Nephron progenitor cell (in vitro differentiated cells): ENCODE measurements around the gene MYBL2.

Source experiments
- DNase-seq: peaks from one replicate; pipeline ENCODE4 v3.0.0; 2021
- H3K27ac Mint-ChIP-seq: 2 replicates; pipeline ENCODE4 v1.8.0; 2021; ENCODE audit warnings: mild to moderate bottlenecking, moderate library complexity, mixed read lengths
- H3K27me3 Mint-ChIP-seq: 2 replicates; pipeline ENCODE4 v1.8.0; 2021; ENCODE audit warnings: mild to moderate bottlenecking, low read depth, mixed read lengths; ENCODE audit not compliant: poor library complexity
- H3K36me3 Mint-ChIP-seq: 2 replicates; pipeline ENCODE4 v1.8.0; 2021; ENCODE audit warnings: low read depth, mixed read lengths
- H3K4me1 Mint-ChIP-seq: 2 replicates; pipeline ENCODE4 v1.8.0; 2021; ENCODE audit warnings: mixed read lengths
- H3K4me3 Mint-ChIP-seq: 2 replicates; pipeline ENCODE4 v1.8.0; 2021; ENCODE audit warnings: mild to moderate bottlenecking, moderate library complexity, mixed read lengths
- H3K9me3 Mint-ChIP-seq: 2 replicates; pipeline ENCODE4 v1.8.0; 2021; ENCODE audit warnings: mild to moderate bottlenecking, moderate library complexity, mixed read lengths
- CTCF ChIP-seq: fragments of 200-600 bp; sonication (generic); IDR thresholded peaks from 2 replicates; pipeline ENCODE4 v1.5.0; 2021; ENCODE audit warnings: antibody characterized with exemption

Gene MYBL2

GRCh38 chr20:43665466-43666176, 1.3 kb upstream of the MYBL2 start:
- H3K27me3 Mint-ChIP-seq = peaks cover 14% of the 10 kb centered on the region
- no peaks in the 10 kb centered on the region for H3K9me3 Mint-ChIP-seq
- no peak for TF ChIP-seq CTCF
- peak overlapping the region; percentile 67 for H3K4me3 Mint-ChIP-seq
- no peak overlapping the region for H3K27ac Mint-ChIP-seq
- H3K36me3 Mint-ChIP-seq = no peaks in the 10 kb centered on the region
- no peak for DNase-seq
- H3K4me1 Mint-ChIP-seq = peaks cover 26% of the 10 kb centered on the region

DNA sequence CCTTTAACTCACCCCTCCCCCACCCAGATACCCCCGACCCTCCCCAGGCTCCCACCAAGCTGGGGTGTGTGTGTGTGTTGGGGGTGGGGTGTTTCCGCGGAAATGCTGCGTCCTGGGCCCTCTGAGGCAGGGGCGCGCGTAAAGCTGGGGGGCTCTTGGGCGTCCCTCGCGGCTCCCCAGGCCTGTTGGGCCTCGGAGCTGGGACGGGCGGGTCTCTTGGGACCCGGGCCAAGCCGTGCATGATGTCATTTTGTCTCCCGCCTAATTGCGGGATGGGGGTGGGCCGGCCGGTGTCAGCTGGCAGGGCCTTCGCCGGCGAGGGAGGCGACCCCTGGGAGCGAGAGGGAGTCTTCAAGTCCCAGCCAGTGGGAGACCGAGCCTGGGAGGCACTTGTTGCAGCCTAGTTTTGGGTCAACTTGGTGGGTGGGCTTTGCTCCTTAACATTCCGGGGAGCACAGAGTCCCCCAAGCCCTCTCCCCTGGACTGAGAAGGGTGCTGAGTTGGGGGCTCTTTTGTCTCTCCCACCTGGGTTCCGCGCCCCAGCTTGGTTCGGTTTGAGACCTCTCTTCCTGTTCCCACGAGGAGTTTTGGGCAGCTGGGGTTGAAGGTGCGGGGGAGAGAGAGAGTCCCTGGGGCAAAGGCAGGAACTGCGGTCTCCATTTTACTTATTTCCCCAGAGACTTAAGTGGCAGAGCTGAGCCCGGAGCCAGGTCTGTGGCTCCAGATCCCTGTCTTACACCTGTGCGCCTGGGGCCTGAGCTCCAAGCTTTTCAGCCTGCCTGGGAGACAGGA, 623 bp downstream of the MYBL2 start:
- H3K36me3 Mint-ChIP-seq = peaks cover 3% of the 10 kb centered on the region
- H3K4me3 Mint-ChIP-seq = peak overlapping the region; percentile 84
- H3K27ac Mint-ChIP-seq = no peak overlapping the region
- peaks cover 19% of the 10 kb centered on the region for H3K27me3 Mint-ChIP-seq
- no peak for TF ChIP-seq CTCF
- H3K4me1 Mint-ChIP-seq = peaks cover 26% of the 10 kb centered on the region
- H3K9me3 Mint-ChIP-seq = no peaks in the 10 kb centered on the region
- DNase-seq = peak; percentile 47

DNA sequence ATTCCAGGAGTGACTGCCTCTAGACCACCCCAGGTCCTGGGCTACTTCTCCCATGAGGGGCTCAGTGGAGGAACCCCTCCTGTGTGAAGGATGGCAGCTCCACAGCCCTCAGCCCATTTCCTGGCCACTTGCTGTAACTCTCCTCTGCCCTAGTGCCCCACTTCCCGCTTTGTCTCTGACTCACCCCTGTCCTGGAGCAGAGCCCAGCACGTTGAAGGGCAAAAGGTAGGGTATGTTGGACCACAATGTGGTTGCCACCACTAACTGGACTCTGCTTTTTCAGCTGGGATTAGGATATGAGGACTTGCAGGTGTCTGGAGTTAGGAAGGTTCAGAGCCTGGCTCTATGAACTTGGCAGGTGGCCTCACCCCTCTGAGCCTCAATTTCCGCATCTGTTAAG, 2.4 kb downstream of the MYBL2 start:
- Mint-ChIP-seq H3K4me3 (no peak overlapping the region), H3K36me3 (peaks cover 11% of the 10 kb centered on the region), H3K27ac (no peak overlapping the region), H3K9me3 (no peaks in the 10 kb centered on the region), H3K27me3 (peaks cover 19% of the 10 kb centered on the region), H3K4me1 (peaks cover 26% of the 10 kb centered on the region)
- DNase-seq = no peak
- TF ChIP-seq CTCF = no peak

- Mint-ChIP-seq H3K4me1 (peaks cover 19% of the 10 kb centered on the region), H3K9me3 (no peaks in the 10 kb centered on the region)
These were observed 3.5 kb downstream of the MYBL2 start for GRCh38 chr20:43670423-43670822.

DNA sequence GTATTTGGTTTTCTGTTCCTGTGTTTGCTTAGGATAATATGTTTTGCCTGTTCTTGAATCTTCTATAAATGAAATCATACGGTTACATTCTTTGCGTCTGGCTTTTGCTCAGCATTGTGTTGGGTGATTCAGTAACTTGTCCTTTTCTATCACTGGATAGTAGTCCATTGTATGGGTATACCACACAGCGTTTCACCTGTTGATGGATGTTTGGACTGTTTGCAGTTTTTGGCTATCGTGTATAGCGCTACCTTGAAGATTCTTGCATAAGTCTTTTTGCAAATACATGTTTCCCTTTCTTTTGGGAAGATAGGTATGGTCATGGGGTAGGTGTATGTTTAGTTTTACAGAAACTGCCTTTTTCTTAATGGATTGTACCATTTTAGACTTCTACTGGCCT, 9.5 kb downstream of the MYBL2 start:
- H3K27ac Mint-ChIP-seq = no peak overlapping the region
- H3K4me3 Mint-ChIP-seq = no peak overlapping the region
- peaks cover 43% of the 10 kb centered on the region for H3K36me3 Mint-ChIP-seq
- peaks cover 5% of the 10 kb centered on the region for H3K27me3 Mint-ChIP-seq
- TF ChIP-seq CTCF = no peak
- DNase-seq = no peak
- no peaks in the 10 kb centered on the region for H3K9me3 Mint-ChIP-seq
- peaks cover 14% of the 10 kb centered on the region for H3K4me1 Mint-ChIP-seq

More at GRCh38 chr20:43670423-43670822, 3.5 kb downstream of the MYBL2 start:
- Mint-ChIP-seq H3K4me3 (no peak overlapping the region), H3K36me3 (peaks cover 13% of the 10 kb centered on the region), H3K27ac (no peak overlapping the region), H3K27me3 (peaks cover 10% of the 10 kb centered on the region)
- no peak for TF ChIP-seq CTCF
- no peak for DNase-seq
